NCI-H1105 (cell line): ENCODE measurements around the gene HEPACAM.
A peak's percentile ranks its signal among the peaks of the same experiment; 100 is the strongest.

Experiments
- DNase-seq: peaks from one replicate; lab custom pipeline; 2025; lab: John Stamatoyannopoulos, UW

HEPACAM gene

DNA sequence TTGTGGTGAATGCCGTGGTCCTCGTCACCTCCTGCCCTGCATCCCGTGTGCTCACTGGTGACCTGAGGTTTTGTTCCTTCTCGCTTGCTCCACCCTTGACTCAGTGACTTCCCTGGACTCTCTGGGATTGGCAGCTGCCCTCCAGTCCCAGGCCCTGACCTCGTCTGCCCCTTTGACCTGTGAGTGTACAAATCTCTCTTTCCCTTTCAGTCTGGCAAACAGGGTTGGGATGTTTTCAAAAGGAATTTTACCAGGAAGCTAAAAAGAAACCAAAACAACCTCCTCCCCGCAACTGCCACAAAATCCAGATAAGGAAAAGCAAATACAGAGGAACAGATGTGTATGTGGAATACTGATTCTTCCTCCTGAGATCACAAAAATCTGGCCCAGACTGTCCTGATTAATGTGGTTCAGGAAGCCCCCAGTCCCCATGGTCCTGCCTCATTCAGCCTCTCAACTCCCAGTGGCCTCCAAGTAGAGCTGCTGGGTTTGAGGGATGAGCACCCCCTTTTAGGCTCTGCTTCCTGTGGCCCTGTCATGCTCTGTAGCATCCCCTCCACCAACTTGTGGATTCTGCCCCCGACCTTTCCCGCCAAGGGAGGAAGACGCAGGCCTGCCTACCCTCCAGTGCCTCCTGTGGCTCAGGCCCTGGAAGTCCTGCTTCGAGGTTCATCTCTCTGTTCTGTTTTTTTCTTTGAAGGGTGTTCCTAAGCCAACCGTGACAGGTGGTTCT, 53.3 kb downstream of the HEPACAM start:
- DNase-seq: no peak

DNA sequence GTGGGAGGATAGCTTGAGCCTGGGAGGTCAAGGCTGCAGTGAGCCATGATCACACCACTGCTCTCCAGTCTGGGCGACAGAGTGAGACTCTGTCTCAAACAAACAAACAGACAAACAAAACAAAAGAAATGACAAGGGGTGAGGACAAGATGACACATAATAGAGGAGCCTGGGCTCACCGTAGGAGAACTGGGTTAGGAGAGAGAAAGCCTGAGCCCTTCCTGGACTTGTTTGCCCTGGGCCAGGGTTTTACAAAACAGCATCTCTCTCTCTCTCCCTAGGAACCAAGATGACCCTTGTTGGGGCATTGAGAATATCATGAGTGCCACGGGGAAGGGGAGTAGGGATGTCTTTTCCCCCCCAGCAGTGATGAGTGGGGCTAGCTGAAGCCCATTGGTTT, 54.9 kb downstream of the HEPACAM start:
- DNase-seq: no peak

DNA sequence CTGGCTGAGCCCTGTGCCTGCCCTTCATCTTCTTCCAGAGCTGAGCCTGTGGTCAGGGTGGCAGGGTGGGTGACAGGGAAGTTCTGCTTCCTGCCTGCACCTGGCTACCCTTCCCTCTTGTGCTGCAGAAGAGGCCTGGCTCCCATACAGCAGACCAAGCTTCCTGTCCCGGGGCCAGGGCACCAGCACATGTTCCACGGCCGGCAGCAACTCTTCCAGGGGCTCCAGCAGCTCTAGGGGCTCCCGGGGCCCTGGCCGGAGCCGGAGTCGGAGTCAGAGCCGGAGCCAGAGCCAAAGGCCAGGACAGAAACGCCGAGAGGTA, 55.6 kb downstream of the HEPACAM start:
- DNase-seq: no peak

DNA sequence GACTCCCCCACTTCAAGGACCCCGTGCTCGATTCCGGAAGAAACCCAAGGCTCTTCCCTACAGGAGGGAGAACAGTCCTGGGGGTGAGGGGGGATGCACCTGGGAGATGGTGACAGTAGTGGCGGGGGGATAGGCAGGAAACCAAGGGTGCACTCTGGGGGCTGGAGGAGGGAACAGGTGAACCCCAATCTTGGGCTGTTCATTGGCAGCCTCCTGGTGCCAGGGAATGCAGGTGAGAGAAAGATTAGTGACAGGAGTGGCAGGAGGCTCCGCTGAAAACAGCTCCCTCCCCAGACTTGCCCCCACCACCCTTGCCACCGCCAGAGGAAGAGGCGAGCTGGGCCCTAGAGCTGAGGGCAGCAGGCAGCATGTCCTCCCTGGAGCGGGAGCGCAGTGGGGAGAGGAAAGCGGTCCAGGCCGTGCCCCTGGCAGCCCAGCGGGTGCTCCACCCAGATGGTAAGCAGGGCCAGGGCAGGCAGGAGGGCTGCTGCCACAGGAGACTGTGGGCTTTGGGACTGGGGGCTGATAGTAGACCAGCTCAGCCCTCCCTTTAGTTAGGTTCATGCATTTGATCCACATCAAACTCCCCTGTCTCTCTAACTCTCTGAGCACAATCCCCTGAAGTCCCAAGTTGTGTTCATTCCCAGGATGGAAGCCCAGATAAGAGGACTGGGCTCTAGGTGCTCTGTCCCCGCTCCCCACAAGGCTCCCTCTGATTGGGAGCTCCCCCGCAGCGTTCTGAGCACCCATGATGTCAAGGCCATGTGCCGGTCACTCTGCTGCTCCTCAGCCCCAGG, 56.2 kb downstream of the HEPACAM start:
- DNase-seq: no peak

DNA sequence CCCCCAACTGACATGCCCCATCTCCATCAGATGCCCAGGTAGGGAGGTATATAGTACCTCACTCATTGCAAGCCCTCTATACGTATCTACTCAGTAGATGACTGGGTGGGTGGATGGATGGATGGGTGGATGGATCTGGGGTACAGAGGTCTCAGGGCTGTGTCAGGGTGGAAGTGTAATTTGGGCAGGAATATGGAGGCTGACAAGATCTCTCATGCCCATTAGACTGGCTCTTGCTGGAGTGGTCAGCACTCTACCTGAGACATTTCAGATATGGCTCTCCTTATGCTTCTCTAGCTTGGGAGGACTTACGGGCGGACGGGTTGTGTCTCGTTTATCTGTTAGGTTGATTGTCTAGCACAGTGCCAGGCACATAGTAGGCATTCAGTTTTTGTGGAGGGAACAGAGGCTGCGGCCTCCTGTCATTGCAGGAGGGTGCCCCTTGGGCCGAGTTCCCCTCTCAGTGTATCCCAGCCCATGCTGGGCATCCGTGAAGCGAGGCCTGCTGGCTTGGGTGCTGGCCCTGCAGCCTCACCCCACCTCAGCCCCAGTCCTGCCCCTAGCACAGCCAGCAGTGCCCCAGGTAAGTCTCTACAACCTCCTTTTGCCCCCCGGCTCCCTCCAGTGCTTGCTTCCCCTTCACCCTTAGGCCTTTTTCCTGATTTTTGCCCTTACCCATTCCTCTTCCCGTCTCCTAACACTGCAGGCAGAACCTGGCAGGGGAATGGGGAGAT, 56.9 kb downstream of the HEPACAM start:
- no peak for DNase-seq

DNA sequence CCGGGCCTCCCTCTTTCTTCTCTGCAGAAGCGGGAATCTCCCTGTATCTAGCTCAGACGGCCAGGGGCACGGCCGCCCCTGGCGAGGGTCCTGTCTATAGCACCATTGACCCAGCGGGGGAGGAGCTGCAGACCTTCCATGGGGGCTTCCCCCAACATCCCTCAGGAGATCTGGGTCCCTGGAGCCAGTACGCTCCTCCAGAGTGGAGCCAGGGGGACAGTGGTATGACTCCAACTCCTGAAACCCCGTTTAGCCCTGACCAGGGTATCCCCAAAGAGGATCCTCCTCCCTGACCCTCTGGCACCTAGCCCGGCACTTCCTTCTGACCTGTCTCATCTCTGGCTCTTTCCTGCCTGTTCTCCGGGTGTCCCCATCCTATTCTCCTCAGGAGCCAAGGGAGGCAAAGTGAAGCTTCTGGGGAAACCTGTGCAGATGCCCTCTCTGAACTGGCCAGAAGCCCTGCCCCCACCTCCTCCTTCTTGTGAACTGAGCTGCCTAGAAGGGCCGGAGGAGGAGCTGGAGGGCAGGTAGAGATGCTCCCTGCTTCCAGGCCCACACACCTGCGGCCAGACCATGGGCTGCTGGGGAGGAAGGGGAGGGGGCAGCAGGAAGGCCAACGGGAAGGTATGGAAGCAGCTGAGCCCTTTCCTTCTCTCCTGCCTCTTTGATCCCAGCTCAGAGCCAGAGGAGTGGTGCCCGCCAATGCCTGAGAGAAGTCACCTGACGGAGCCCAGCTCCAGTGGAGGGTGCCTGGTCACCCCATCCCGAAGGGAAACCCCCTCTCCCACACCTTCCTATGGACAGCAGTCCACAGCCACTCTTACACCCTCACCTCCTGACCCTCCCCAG, 57.7 kb downstream of the HEPACAM start:
- no peak for DNase-seq

DNA sequence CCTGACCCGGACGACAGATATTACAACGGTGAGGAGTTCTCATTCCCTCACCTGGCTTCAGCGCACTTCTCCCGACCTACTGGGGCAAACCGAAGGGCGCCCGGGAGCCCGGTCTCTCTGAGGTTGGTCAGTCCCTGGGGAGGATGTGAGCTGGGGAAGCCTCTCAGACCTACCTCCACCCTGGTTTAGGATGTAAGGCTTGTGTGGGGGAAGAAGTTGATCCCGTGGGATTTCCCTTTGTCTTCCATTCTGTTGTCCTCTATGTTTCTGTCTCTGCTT, 58.3 kb downstream of the HEPACAM start:
- no peak for DNase-seq

DNA sequence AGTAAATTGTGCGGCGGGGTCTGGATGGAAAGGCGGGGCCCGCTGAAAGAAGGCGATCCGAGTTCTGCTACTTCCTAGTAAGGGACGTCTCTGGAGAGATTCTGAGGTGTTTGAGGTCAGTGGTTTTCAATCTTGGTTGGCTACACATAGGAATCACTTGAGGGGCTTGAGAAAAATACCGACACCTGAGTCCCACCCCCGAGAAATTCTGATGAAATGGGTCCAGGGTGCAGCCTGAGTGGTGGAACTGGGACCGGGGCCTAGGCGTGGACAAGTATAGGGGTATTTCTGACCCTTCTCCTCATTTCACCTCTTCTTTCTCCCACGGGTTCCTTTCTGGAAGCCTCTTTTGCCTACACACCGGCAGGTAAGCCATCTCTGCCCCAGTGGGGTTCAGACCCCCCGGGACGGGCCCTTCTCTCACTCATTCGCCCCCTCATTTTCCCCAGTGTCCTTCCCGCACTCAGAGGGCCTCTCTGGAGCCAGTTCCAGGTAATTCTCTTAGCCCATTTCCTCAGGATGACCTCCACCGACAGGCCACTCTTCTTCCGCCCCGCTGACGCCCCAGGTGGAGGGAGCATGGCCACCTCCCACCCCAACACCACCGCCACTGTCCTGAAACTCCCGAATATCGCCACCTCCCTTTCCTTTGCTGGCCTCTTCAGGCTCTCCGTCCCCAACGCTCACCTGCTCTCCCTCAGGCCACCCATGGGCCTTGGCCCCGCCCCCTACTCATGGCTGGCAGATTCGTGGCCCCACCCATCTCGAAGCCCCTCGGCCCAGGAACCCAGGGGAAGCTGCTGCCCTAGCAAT, 58.8 kb downstream of the HEPACAM start:
- DNase-seq: no peak

DNA sequence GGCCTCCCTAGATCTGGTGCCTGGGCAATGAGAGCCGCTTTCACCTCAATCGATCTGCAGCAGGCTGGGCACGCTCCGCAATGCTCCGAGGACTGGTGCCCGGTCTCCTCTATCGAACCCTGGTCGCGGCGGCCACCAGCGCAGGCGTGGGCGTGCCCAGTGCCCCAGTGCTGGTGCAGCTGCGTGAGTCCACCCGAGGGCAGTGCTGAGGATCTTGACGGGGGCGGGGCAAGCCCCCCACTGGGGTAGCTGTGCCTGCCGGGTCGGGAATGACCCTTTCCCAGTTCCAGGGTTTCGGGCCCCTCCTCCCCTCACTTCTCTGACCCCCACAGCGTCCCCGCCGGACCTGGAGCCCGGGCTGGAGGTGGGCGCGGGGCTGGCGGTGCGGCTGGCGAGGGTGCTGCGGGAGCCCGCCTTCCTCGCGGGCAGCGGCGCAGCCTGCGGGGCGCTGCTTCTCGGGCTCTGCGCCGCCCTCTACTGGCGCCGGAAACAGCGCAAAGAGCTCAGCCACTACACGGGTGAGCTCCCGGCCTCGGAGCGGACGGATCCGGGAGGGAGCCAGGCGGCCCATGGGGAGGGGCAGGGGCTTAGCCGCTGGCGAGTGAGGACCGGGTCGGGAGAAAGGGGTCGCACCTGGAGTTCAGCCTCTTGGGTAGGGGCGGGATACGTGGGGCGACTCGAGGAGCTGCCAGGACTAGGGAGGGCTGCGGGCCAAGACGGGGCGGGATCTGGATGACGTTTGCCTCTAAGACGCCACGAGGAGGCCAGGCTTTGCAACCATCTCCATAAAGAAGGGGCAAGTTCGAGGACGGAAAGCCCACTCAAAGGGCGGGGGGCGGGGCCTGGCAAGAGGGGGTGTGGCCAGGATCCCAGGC, 59.7 kb downstream of the HEPACAM start:
- peak; percentile 98 for DNase-seq

DNA sequence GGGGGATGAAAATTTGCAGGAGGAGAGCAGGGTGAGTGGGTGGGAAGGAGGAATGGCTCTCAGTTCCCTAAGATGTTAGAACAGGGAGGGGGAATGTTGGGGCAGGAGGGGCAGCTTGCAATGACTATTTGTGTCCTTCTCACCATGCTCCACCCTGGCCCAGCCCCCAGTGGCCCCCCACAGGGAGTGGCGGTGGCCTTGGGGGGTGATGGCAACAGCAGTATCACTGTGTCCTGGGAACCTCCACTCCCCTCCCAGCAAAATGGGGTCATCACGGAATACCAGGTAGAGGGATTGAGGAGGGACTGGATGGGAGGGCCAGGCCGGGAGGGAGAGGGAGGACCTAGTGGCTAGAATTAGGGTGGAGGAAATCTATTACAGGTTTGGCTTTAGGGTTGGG, 60.4 kb downstream of the HEPACAM start:
- no peak for DNase-seq

DNA sequence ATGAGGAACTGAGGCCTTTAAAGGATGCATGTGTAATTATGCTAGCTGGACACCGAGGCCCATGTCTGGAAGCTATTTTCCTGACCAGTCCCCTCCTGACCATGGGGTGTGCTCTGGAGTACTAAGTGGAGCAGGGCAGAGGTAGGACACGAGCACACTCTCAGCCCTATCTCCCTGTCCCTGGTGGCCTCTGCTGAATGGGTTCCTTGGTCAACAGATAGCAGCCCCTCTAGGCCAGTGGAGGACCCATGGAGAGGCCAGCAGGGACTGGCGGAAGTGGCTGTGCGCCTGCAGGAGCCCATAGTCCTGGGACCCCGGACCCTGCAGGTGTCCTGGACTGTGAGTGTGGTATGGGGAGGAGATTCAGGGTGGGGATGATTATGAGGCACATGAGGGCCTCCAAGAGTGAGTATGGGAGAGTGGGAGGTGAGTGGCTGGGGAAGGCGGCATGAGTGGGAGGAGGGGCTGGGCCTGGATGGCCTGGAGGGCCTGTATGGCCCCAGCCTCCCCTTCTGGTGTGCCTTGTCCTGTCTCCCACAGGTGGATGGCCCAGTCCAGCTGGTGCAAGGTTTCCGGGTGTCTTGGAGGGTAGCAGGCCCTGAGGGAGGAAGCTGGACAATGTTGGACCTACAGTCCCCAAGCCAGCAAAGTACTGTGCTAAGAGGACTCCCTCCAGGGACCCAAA, 61.1 kb downstream of the HEPACAM start:
- no peak for DNase-seq

DNA sequence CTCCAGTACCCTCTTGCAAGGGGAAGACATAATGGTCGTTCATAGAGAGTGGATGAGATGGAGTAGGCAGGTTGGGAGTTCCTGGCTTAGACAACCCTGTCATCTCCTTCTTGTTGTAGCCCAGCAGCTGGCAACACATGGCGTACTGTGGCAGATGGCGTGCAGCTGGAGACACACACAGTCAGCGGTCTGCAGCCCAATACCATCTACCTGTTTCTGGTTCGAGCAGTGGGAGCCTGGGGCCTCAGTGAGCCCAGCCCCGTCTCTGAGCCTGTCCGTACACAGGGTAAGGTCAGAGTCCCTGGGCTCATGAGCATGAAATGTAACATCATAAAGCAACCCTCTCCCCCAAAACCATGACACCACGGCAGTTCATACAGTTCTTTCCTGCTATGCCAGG, 61.9 kb downstream of the HEPACAM start:
- DNase-seq: no peak

DNA sequence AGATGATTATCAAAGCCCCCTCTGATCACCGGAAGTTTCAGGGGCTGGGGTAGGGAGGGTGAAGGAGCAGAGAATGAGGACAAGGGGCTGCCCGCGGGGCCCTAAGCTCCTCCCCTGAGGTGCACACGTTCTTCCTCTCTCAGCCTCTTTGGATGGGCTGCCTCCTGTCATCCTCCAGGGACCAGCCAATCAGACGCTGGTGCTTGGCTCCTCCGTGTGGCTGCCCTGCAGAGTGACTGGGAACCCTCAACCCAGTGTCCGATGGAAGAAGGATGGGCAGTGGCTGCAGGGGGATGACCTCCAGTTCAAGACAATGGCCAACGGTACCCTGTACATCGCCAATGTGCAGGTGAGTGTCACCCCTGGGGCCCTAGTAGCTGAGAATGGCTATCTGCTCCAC, 63.1 kb downstream of the HEPACAM start:
- DNase-seq: no peak

DNA sequence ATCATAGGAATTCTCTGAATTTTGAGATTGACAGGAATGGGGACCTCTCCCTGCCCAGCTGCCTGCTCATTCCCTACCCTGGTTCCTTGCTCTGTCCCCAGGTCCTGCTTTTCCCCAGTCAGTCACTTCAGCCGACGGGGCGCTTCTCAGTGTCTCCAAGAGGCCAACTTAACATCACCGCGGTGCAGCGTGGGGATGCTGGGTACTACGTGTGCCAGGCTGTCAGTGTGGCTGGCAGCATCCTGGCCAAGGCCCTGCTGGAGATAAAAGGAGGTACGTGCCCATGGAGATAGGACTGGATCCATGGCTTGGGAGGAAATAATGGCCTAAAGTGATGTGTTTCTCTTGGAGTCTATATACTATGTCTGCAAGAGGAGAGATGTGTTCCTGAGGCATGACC, 63.6 kb downstream of the HEPACAM start:
- no peak for DNase-seq

DNA sequence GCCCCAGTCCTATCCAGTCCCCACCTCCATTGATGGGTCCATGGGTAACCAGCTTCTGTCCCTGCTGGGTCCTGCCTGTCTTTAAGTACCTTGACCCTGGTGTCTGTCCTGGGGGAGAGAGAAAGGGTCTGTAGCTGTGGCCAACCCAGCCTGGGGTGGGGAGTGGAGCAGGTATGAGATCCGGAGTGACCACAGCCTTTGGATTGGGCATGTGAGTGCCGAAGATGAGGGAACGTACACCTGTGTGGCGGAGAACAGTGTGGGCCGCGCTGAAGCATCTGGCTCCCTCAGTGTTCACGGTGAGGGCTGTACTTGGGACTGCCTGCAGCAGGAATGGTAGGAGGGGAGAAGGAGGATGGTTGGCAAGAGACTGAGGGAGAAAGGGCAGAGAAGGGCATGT, 65.4 kb downstream of the HEPACAM start:
- no peak for DNase-seq

DNA sequence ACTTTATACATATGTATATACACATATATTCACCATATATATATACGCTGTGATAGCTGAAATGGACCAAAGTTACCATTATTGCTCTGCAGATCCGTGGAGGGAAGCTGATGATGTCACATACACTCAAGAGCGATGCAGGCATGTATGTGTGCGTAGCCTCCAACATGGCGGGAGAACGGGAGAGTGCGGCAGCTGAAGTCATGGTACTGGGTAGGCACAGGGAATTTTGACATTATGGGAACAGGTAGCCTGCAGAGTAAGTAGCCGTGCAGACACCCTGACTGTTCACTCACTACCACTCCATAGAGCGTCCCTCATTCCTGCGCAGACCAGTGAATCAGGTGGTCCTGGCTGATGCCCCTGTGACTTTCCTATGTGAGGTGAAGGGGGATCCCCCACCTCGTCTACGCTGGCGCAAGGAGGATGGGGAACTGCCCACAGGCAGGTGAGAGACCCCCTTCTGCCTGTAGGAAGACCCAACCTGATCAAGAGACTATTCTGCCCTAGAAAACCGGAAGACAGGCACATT, 65.9 kb downstream of the HEPACAM start:
- no peak for DNase-seq

DNA sequence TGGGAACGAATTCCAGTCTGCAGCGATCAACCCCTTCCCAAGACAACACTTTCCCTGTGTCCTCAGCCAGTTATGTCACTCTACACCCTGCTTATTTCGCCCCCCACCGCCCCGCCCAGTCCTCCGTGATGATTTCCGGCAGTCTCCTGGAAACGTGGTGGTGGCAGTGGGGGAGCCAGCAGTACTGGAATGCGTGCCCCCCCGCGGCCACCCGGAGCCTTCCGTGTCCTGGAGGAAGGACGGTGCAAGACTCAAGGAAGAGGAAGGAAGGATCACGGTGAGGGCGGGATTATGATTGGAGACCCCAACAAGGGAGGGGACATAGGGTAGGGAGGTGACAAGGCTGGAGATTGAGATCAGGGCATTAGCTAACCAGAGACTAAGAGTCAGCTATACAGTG, 66.5 kb downstream of the HEPACAM start:
- no peak for DNase-seq
